CD14-positive monocyte (primary cell): Measurements from ENCODE around the gene DGAT2L6. TPM values are rescaled to one million over a fixed set of nuclear protein-coding genes. Genes with fewer than 3 reads are reported as not detected.

Experiments used
- DNase-seq, 3 donors: peaks; one replicate each; pipeline ENCODE4 v3.0.0-alpha.2; 2011 to 2022
- H2AFZ ChIP-seq: 2 replicates; pipeline ENCODE4 v1.6.0; 2012; ENCODE audit warnings: mild to moderate bottlenecking, low read depth, low read length, inconsistent platforms; ENCODE audit not compliant: insufficient read depth, poor library complexity, severe bottlenecking
- H3K27ac ChIP-seq, 2 donors: 1 replicate in 1 of 2; 2 replicates in 1 of 2; pipeline ENCODE4 v1.5.1; 2012 to 2013; ENCODE audit warnings: low read length in 2 of 2, control low read depth in 1 of 2, inconsistent platforms in 1 of 2, low read depth in 1 of 2, mild to moderate bottlenecking in 1 of 2
- H3K27me3 ChIP-seq, 2 donors: one replicate each; pipeline versions ENCODE4 v1.6.0 to v1.6.1; 2011 to 2013; ENCODE audit warnings: low read length in 2 of 2; ENCODE audit not compliant: control insufficient read depth in 2 of 2, insufficient read depth in 2 of 2
- H3K36me3 ChIP-seq, 2 donors: replicated peaks in 1 of 2; 1 replicate in 1 of 2; 2 replicates in 1 of 2; pipeline versions ENCODE4 v1.5.1 to v1.6.1; 2012 to 2013; ENCODE audit warnings: low read length in 2 of 2, control low read depth in 1 of 2, inconsistent platforms in 1 of 2, mild to moderate bottlenecking in 1 of 2; ENCODE audit not compliant: insufficient read depth in 2 of 2, control insufficient read depth in 1 of 2
- H3K4me1 ChIP-seq, 2 donors: 1 replicate in 1 of 2; 2 replicates in 1 of 2; pipeline versions ENCODE4 v1.5.1 to v1.6.1; 2012 to 2013; ENCODE audit warnings: low read length in 2 of 2, control low read depth in 1 of 2, inconsistent platforms in 1 of 2, mild to moderate bottlenecking in 1 of 2, moderate library complexity in 1 of 2; ENCODE audit not compliant: insufficient read depth in 2 of 2, control insufficient read depth in 1 of 2
- H3K4me2 ChIP-seq: replicated peaks from 2 replicates; pipeline ENCODE3; 2012; ENCODE audit warnings: low read length, moderate library complexity, mild to moderate bottlenecking; ENCODE audit not compliant: poor library complexity, severe bottlenecking; ENCODE audit errors: extremely low read depth
- H3K4me3 ChIP-seq, 3 experiments: fragments of 200-600 bp in 1 of 3; sonication (generic) in 1 of 3; replicated peaks in 1 of 3; 1 replicate in 2 of 3; 2 replicates in 1 of 3; pipeline ENCODE4 v1.5.1; 2011 to 2013; ENCODE audit warnings: low read length in 3 of 3, mild to moderate bottlenecking in 3 of 3, control low read depth in 2 of 3, low read depth in 2 of 3, inconsistent platforms in 1 of 3, moderate library complexity in 1 of 3
- H3K79me2 ChIP-seq: 2 replicates; pipeline ENCODE4 v1.6.0; 2012; ENCODE audit warnings: mild to moderate bottlenecking, control low read depth, inconsistent platforms, low read length, moderate library complexity; ENCODE audit not compliant: insufficient read depth
- H3K9ac ChIP-seq: 2 replicates; pipeline ENCODE4 v1.6.0; 2017; ENCODE audit warnings: low read length, mild to moderate bottlenecking; ENCODE audit not compliant: insufficient read depth, poor library complexity, severe bottlenecking
- H3K9me3 ChIP-seq, 2 donors: replicated peaks in 1 of 2; 1 replicate in 1 of 2; 2 replicates in 1 of 2; pipeline versions ENCODE4 v1.5.1 to v1.6.1; 2012 to 2013; ENCODE audit warnings: low read length in 2 of 2, control low read depth in 1 of 2; ENCODE audit not compliant: control insufficient read depth in 1 of 2, insufficient read depth in 1 of 2
- H4K20me1 ChIP-seq: 2 replicates; pipeline ENCODE4 v1.6.0; 2012; ENCODE audit warnings: mild to moderate bottlenecking, low read length, control low read depth, moderate library complexity; ENCODE audit not compliant: insufficient read depth
- H3K27ac Mint-ChIP-seq, 7 donors: one replicate each; pipeline ENCODE4 v1.8.0; 2020; ENCODE audit warnings: mild to moderate bottlenecking in 7 of 7, mixed read lengths in 7 of 7, moderate library complexity in 6 of 7, inconsistent platforms in 2 of 7
- H3K27me3 Mint-ChIP-seq, 3 donors: one replicate each; pipeline ENCODE4 v1.8.0; 2021 to 2022; ENCODE audit warnings: low read depth in 3 of 3, mild to moderate bottlenecking in 3 of 3, mixed read lengths in 3 of 3, moderate library complexity in 3 of 3, inconsistent platforms in 1 of 3
- H3K36me3 Mint-ChIP-seq, 2 donors: one replicate each; pipeline ENCODE4 v1.8.0; 2020; ENCODE audit warnings: mixed read lengths in 2 of 2, inconsistent platforms in 1 of 2, mild to moderate bottlenecking in 1 of 2
- H3K4me1 Mint-ChIP-seq: one replicate; pipeline ENCODE4 v1.8.0; 2020; ENCODE audit warnings: mild to moderate bottlenecking, mixed read lengths
- H3K4me3 Mint-ChIP-seq, 2 donors: one replicate each; pipeline ENCODE4 v1.8.0; 2020; ENCODE audit warnings: mild to moderate bottlenecking in 2 of 2, mixed read lengths in 2 of 2, moderate library complexity in 1 of 2
- H3K9me3 Mint-ChIP-seq, 7 donors: one replicate each; pipeline ENCODE4 v1.8.0; 2020 to 2022; ENCODE audit warnings: mixed read lengths in 7 of 7, mild to moderate bottlenecking in 6 of 7, moderate library complexity in 6 of 7, inconsistent platforms in 2 of 7
- CTCF ChIP-seq: fragments of 200-600 bp; IDR thresholded peaks from one replicate; pipeline ENCODE4 v1.8.0; 2022; ENCODE audit warnings: antibody characterized with exemption, mild to moderate bottlenecking
- WGBS: methylation state at CpG from one replicate; pipeline ENCODE4 v1.1.5; 2013; ENCODE audit warnings: missing lambda C conversion rate; ENCODE audit not compliant: insufficient coverage; 5-methylcytosine and 5-hydroxymethylcytosine counted together
- intact Hi-C, 2 donors: fragments of 100-400 bp; cut with micrococcal nuclease; formaldehyde crosslinking; loops; one replicate each; pipeline versions ENCODE4 v1.15.0 to v1.15.1; 2023
- polyA plus RNA-seq, 3 donors: library from polyadenylated mRNA; depleted of rRNA in 1 of 3; unstranded in 2 of 3; stranded (reverse) in 1 of 3; fragments of 300-500 nt in 2 of 3; fragments of >200 nt in 1 of 3; fragmentation: Illumina TruSeq in 2 of 3; gene quantifications; 1 replicate in 2 of 3; 2 replicates in 1 of 3; pipeline ENCODE4 v1.2.3, GENCODE V29; 2012 to 2021

Gene DGAT2L6
- polyA plus RNA-seq, 3 donors, result not detected

DNA sequence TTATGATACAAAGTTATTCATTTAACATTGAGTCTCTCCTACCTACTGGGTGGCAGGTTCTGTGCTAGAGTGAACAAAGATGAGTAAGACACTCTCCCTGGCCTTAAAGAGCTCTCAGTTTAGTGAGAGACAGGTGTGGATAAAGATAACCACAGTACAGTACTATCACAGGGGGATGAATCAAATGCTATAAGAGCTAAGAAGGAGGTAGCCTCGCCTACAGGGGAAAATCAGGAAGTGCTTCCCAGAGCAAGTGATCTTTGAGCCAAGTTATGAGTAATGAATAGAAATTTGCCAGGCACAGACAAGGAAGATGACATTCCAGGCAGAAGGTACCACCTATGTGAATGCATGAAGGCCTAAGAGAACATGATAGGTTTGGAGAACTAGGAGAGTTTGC is 47.5 kb upstream of the DGAT2L6 start:
- Histone ChIP-seq H3K4me1 (peaks cover 12 to 15% of the 10 kb centered on the region in 2 donors), H3K9ac (no peak overlapping the region), H3K27ac (no peak overlapping the region), H3K4me2 (no peak overlapping the region), H3K4me3 (no peak overlapping the region), H3K79me2 (peaks cover 10% of the 10 kb centered on the region), H3K36me3 (no peaks in the 10 kb centered on the region), H2AFZ (no peak overlapping the region), H4K20me1 (no peaks in the 10 kb centered on the region), H3K9me3 (no peaks in the 10 kb centered on the region), H3K27me3 (no peaks in the 10 kb centered on the region)
- no peak overlapping the region for H3K4me3 Mint-ChIP-seq
- H3K36me3 Mint-ChIP-seq, result peaks cover 0 to 3% of the 10 kb centered on the region in 2 donors
- peaks cover 8% of the 10 kb centered on the region for H3K4me1 Mint-ChIP-seq
- TF ChIP-seq CTCF, result no peak
- DNase-seq, result no peak
- intact Hi-C loops, result loop anchor here in 1 of 2 donors (5.0 to 10.0 kb wide), 2 partner anchors 157 to 1055 kb away; partner anchors contain the start of gene PDZD11
- whole genome bisulfite sequencing, result 80% methylated on average over 1 of the region's 1 CpG
- no peak overlapping the region for H3K27ac Mint-ChIP-seq
- H3K9me3 Mint-ChIP-seq, result peaks cover 0 to 7% (median 0%) of the 10 kb centered on the region in 7 donors
- peaks cover 2 to 5% (median 3%) of the 10 kb centered on the region in 3 donors for H3K27me3 Mint-ChIP-seq

DNA sequence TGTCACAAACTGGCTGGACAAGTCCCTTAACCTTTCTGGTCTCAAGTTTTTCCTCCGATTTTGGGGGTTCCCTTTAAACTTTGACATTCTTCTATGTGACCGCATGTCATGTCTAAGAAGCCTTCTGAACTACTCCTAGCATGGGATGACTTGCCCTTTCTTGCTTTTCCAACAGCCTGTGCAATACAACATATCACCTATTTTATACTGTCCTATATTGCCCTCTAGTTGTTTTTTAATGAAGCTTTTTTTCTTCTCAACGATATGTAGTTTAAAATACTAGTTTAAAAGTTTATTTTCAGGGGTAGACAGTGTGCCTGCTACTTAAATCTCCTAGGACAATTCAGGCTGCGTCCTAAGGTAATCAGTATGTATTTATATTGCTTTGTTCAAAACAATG is 45.1 kb upstream of the DGAT2L6 start:
- intact Hi-C loops, result loop anchor here (2.0 to 10.0 kb wide), 3 partner anchors 155 to 1053 kb away; partner anchors contain the start of gene PDZD11 (in 2 of the 2)

More for the DNA sequence above, 45.1 kb upstream of the DGAT2L6 start:
- Histone ChIP-seq H3K4me1 (peaks cover 17 to 26% of the 10 kb centered on the region in 2 donors), H3K4me3 (no peak overlapping the region), H3K4me2 (no peak overlapping the region), H3K36me3 (peaks cover 3 to 15% of the 10 kb centered on the region in 2 donors), H3K27ac (no peak overlapping the region), H3K27me3 (no peaks in the 10 kb centered on the region), H3K79me2 (peaks cover 28% of the 10 kb centered on the region), H4K20me1 (no peaks in the 10 kb centered on the region), H3K9me3 (no peaks in the 10 kb centered on the region), H3K9ac (no peak overlapping the region), H2AFZ (no peak overlapping the region)
- no peak overlapping the region for H3K27ac Mint-ChIP-seq
- no peak for TF ChIP-seq CTCF
- H3K4me1 Mint-ChIP-seq, result peaks cover 15% of the 10 kb centered on the region
- no CpG with 5 or more reads among the region's 4 CpGs for WGBS
- H3K4me3 Mint-ChIP-seq, result no peak overlapping the region
- peaks cover 0 to 7% (median 0%) of the 10 kb centered on the region in 7 donors for H3K9me3 Mint-ChIP-seq
- peaks cover 0 to 4% (median 3%) of the 10 kb centered on the region in 3 donors for H3K27me3 Mint-ChIP-seq
- peaks cover 3 to 7% of the 10 kb centered on the region in 2 donors for H3K36me3 Mint-ChIP-seq
- DNase-seq, result no peak
